Activated CD4-positive, alpha-beta memory T cell treated with anti-CD3 and anti-CD28 coated beads for 36 hours (primary cell): ENCODE measurements around the gene TAS2R38. TPM values are rescaled to one million over a fixed set of nuclear protein-coding genes. Genes with fewer than 3 reads are reported as not detected.
A peak's percentile ranks its signal among the peaks of the same experiment; 100 is the strongest.

Experiments used
- CTCF ChIA-PET: fragments of 350-600 bp; sonication (Branson Sonifier 250); formaldehyde crosslinking; loops from one replicate; lab custom pipeline; 2021; ENCODE audit warnings: antibody characterized with exemption, inconsistent platforms; lab: Charles Lee
- POLR2A ChIA-PET: fragments of 350-600 bp; sonication (Branson Sonifier 250); formaldehyde crosslinking; loops from one replicate; lab custom pipeline; 2021; ENCODE audit warnings: antibody characterized with exemption; lab: Charles Lee
- DNase-seq: peaks from one replicate; pipeline ENCODE4 v3.0.0-alpha.2; 2020
- H3K27ac Mint-ChIP-seq: one replicate; pipeline ENCODE4 v1.8.0; 2021; ENCODE audit warnings: mixed read lengths
- H3K27me3 Mint-ChIP-seq: one replicate; pipeline ENCODE4 v1.8.0; 2021; ENCODE audit warnings: mixed read lengths
- H3K36me3 Mint-ChIP-seq: one replicate; pipeline ENCODE4 v1.8.0; 2021; ENCODE audit warnings: mixed read lengths
- H3K4me1 Mint-ChIP-seq: one replicate; pipeline ENCODE4 v1.8.0; 2021; ENCODE audit warnings: low read depth, mixed read lengths
- H3K4me3 Mint-ChIP-seq: one replicate; pipeline ENCODE4 v1.8.0; 2021; ENCODE audit warnings: mild to moderate bottlenecking, mixed read lengths
- H3K9me3 Mint-ChIP-seq: one replicate; pipeline ENCODE4 v1.8.0; 2021; ENCODE audit warnings: mixed read lengths
- intact Hi-C: fragments of 100-400 bp; cut with micrococcal nuclease; formaldehyde crosslinking; loops from one replicate; pipeline ENCODE4 v1.15.1; 2023
- total RNA-seq, 2 experiments: library from RNA; stranded (reverse); gene quantifications; one replicate each; pipeline ENCODE4 v1.2.3, GENCODE V29; 2021

Gene TAS2R38
- total RNA-seq, 2 experiments from 2014 or later: not detected

- intact Hi-C loops: loop anchor here (10.0 kb wide), 3 partner anchors 320 to 1030 kb away; no protein-coding TSS in a partner anchor
- peaks cover 5% of the 10 kb centered on the region for H3K4me1 Mint-ChIP-seq
- ChIA-PET POLR2A (no interaction called here), CTCF (interaction anchor here (0.9 to 2.6 kb wide), 7 partner anchors 8 to 1028 kb away, joined by 3 to 40 read pairs (median 5); no protein-coding TSS in a partner anchor)
- H3K27ac Mint-ChIP-seq: no peak overlapping the region
- peak; percentile 15 for DNase-seq
- no peak overlapping the region for H3K4me3 Mint-ChIP-seq
- no peaks in the 10 kb centered on the region for H3K9me3 Mint-ChIP-seq
- no peaks in the 10 kb centered on the region for H3K36me3 Mint-ChIP-seq
- no peaks in the 10 kb centered on the region for H3K27me3 Mint-ChIP-seq
Observed at GRCh38 chr7:141974831-141975230, 1.3 kb upstream of the TAS2R38 start.

- no peaks in the 10 kb centered on the region for H3K4me1 Mint-ChIP-seq
- no peaks in the 10 kb centered on the region for H3K36me3 Mint-ChIP-seq
- no peaks in the 10 kb centered on the region for H3K27me3 Mint-ChIP-seq
- POLR2A ChIA-PET: no interaction called here
- no peaks in the 10 kb centered on the region for H3K9me3 Mint-ChIP-seq
- DNase-seq: no peak
- CTCF ChIA-PET: no interaction called here
- intact Hi-C loops: no loop called here
- H3K27ac Mint-ChIP-seq: no peak overlapping the region
- no peak overlapping the region for H3K4me3 Mint-ChIP-seq
Observed at GRCh38 chr7:141960687-141961422, 12.7 kb downstream of the TAS2R38 start.

- no peak overlapping the region for H3K4me3 Mint-ChIP-seq
- no peaks in the 10 kb centered on the region for H3K27me3 Mint-ChIP-seq
- no peak for DNase-seq
- ChIA-PET CTCF (interaction anchor here (2.3 kb wide), 1 partner anchor 19 kb away, joined by 6 read pairs; no protein-coding TSS in a partner anchor), POLR2A (no interaction called here)
- H3K4me1 Mint-ChIP-seq: no peaks in the 10 kb centered on the region
- intact Hi-C loops: no loop called here
- no peaks in the 10 kb centered on the region for H3K9me3 Mint-ChIP-seq
- H3K36me3 Mint-ChIP-seq: no peaks in the 10 kb centered on the region
- H3K27ac Mint-ChIP-seq: no peak overlapping the region
Observed at GRCh38 chr7:141956084-141956483, 17.5 kb downstream of the TAS2R38 start.

GRCh38 chr7:141954334-141954733 is 19.2 kb downstream of the TAS2R38 start:
- CTCF ChIA-PET: no interaction called here
- Mint-ChIP-seq H3K27me3 (no peaks in the 10 kb centered on the region), H3K9me3 (no peaks in the 10 kb centered on the region), H3K36me3 (no peaks in the 10 kb centered on the region), H3K4me1 (no peaks in the 10 kb centered on the region), H3K4me3 (no peak overlapping the region), H3K27ac (no peak overlapping the region)
- no peak for DNase-seq
- intact Hi-C loops: no loop called here
- POLR2A ChIA-PET: no interaction called here

GRCh38 chr7:141952461-141952860 is 21.1 kb downstream of the TAS2R38 start:
- Mint-ChIP-seq H3K27ac (no peak overlapping the region), H3K27me3 (no peaks in the 10 kb centered on the region), H3K9me3 (no peaks in the 10 kb centered on the region), H3K4me1 (no peaks in the 10 kb centered on the region), H3K36me3 (no peaks in the 10 kb centered on the region), H3K4me3 (no peak overlapping the region)
- POLR2A ChIA-PET: no interaction called here
- intact Hi-C loops: no loop called here
- CTCF ChIA-PET: no interaction called here
- no peak for DNase-seq

GRCh38 chr7:141950806-141951205 is 22.8 kb downstream of the TAS2R38 start:
- no peak for DNase-seq
- POLR2A ChIA-PET: no interaction called here

GRCh38 chr7:141949911-141950310 is 23.7 kb downstream of the TAS2R38 start:
- DNase-seq: no peak
- Mint-ChIP-seq H3K27me3 (peaks cover 1% of the 10 kb centered on the region), H3K36me3 (no peaks in the 10 kb centered on the region), H3K4me3 (no peak overlapping the region), H3K27ac (no peak overlapping the region), H3K9me3 (no peaks in the 10 kb centered on the region), H3K4me1 (no peaks in the 10 kb centered on the region)
- ChIA-PET POLR2A (no interaction called here), CTCF (no interaction called here)
- intact Hi-C loops: no loop called here

More at GRCh38 chr7:141950806-141951205, 22.8 kb downstream of the TAS2R38 start:
- no peak overlapping the region for H3K4me3 Mint-ChIP-seq
- intact Hi-C loops: no loop called here
- CTCF ChIA-PET: no interaction called here
- H3K4me1 Mint-ChIP-seq: no peaks in the 10 kb centered on the region
- H3K36me3 Mint-ChIP-seq: no peaks in the 10 kb centered on the region
- no peak overlapping the region for H3K27ac Mint-ChIP-seq
- peaks cover 1% of the 10 kb centered on the region for H3K27me3 Mint-ChIP-seq
- H3K9me3 Mint-ChIP-seq: no peaks in the 10 kb centered on the region

GRCh38 chr7:141949451-141949850 is 24.1 kb downstream of the TAS2R38 start:
- Mint-ChIP-seq H3K4me1 (no peaks in the 10 kb centered on the region), H3K36me3 (no peaks in the 10 kb centered on the region), H3K27ac (no peak overlapping the region), H3K9me3 (no peaks in the 10 kb centered on the region), H3K4me3 (no peak overlapping the region), H3K27me3 (peaks cover 1% of the 10 kb centered on the region)
- no peak for DNase-seq
- POLR2A ChIA-PET: no interaction called here
- CTCF ChIA-PET: no interaction called here
- intact Hi-C loops: no loop called here

GRCh38 chr7:141949021-141949420 is 24.6 kb downstream of the TAS2R38 start:
- no peaks in the 10 kb centered on the region for H3K4me1 Mint-ChIP-seq
- POLR2A ChIA-PET: no interaction called here
- H3K27ac Mint-ChIP-seq: no peak overlapping the region
- CTCF ChIA-PET: no interaction called here
- no peaks in the 10 kb centered on the region for H3K9me3 Mint-ChIP-seq
- no peaks in the 10 kb centered on the region for H3K36me3 Mint-ChIP-seq
- H3K4me3 Mint-ChIP-seq: no peak overlapping the region
- peaks cover 1% of the 10 kb centered on the region for H3K27me3 Mint-ChIP-seq
- DNase-seq: no peak
- intact Hi-C loops: no loop called here

GRCh38 chr7:141946796-141947195 is 26.8 kb downstream of the TAS2R38 start, which contains the start of gene CLEC5A:
CLEC5A (minus strand) TSS chr7:141946974; CDS start chr7:141946292, 682 bp downstream.
- no peaks in the 10 kb centered on the region for H3K4me1 Mint-ChIP-seq
- H3K36me3 Mint-ChIP-seq: no peaks in the 10 kb centered on the region
- DNase-seq: no peak
- CTCF ChIA-PET: no interaction called here
- intact Hi-C loops: no loop called here
- no peak within 1 kb of the TSS for H3K27ac Mint-ChIP-seq
- H3K4me3 Mint-ChIP-seq: no peak within 1 kb of the TSS
- POLR2A ChIA-PET: no interaction called here
- peaks cover 3% of the 10 kb centered on the region for H3K9me3 Mint-ChIP-seq
- peaks cover 1% of the 10 kb centered on the region for H3K27me3 Mint-ChIP-seq

GRCh38 chr7:141945356-141945755 is 28.2 kb downstream of the TAS2R38 start:
- H3K27me3 Mint-ChIP-seq: peaks cover 1% of the 10 kb centered on the region
- POLR2A ChIA-PET: interaction anchor here (0.6 kb wide), 1 partner anchor 61 kb away, joined by 3 read pairs; no protein-coding TSS in a partner anchor
- H3K36me3 Mint-ChIP-seq: no peaks in the 10 kb centered on the region
- H3K4me1 Mint-ChIP-seq: no peaks in the 10 kb centered on the region
- CTCF ChIA-PET: interaction anchor here (0.6 kb wide), 1 partner anchor 31 kb away, joined by 5 read pairs; no protein-coding TSS in a partner anchor
- no peak overlapping the region for H3K27ac Mint-ChIP-seq
- intact Hi-C loops: no loop called here
- no peak overlapping the region for H3K4me3 Mint-ChIP-seq
- peaks cover 15% of the 10 kb centered on the region for H3K9me3 Mint-ChIP-seq
- no peak for DNase-seq

GRCh38 chr7:141944811-141945210 is 28.8 kb downstream of the TAS2R38 start:
- POLR2A ChIA-PET: interaction anchor here (0.6 kb wide), 1 partner anchor 62 kb away, joined by 3 read pairs; no protein-coding TSS in a partner anchor
- H3K4me1 Mint-ChIP-seq: no peaks in the 10 kb centered on the region
- H3K36me3 Mint-ChIP-seq: no peaks in the 10 kb centered on the region
- no peak for DNase-seq
- CTCF ChIA-PET: interaction anchor here (0.6 kb wide), 1 partner anchor 31 kb away, joined by 5 read pairs; no protein-coding TSS in a partner anchor
- H3K27ac Mint-ChIP-seq: no peak overlapping the region
- peaks cover 1% of the 10 kb centered on the region for H3K27me3 Mint-ChIP-seq
- H3K9me3 Mint-ChIP-seq: peaks cover 19% of the 10 kb centered on the region
- no peak overlapping the region for H3K4me3 Mint-ChIP-seq
- intact Hi-C loops: no loop called here
